ENCODE measurements around the gene GPR107. TPM values are rescaled to one million over a fixed set of nuclear protein-coding genes. Genes with fewer than 3 reads are reported as not detected.

GPR107 gene
- total RNA-seq, 4 donors from 2014 or later, result 28.1 to 34.5 (median 32.9) TPM

GRCh38 chr9:130069048-130069447 lies 15.3 kb downstream of the GPR107 start:
- no peak for TF ChIP-seq CTCF (IDR thresholded peaks at IDR 0.05)
- TF ChIP-seq POLR2A (IDR thresholded peaks at IDR 0.05), result no peak
- no peak for DNase-seq (ENCODE audit: low spot score in 2 of 2)
- H3K4me3 ChIP-seq (ENCODE audit: low read depth, poor library complexity, severe bottlenecking), result no peak overlapping the region
- intact Hi-C loops (cut with DNase I; ENCODE audit: low total_unique reads), result no loop called here
- WGBS, 2 donors, result 78 to 79% methylated on average over 1 of the region's 1 CpG

GRCh38 chr9:130072515-130073235 lies 19.0 kb downstream of the GPR107 start:
- 74 to 76% methylated on average over 9 of the region's 9 CpGs for WGBS, 2 donors
- intact Hi-C loops (cut with DNase I; ENCODE audit: low total_unique reads), result no loop called here

GRCh38 chr9:130073373-130073772 lies 19.7 kb downstream of the GPR107 start:
- intact Hi-C loops (cut with DNase I; ENCODE audit: low total_unique reads), result no loop called here
- 46 to 62% methylated on average over 2 of the region's 2 CpGs for WGBS, 2 donors
- TF ChIP-seq CTCF (IDR thresholded peaks at IDR 0.05), result no peak
- TF ChIP-seq POLR2A (IDR thresholded peaks at IDR 0.05), result no peak
- no peak overlapping the region for H3K4me3 ChIP-seq (ENCODE audit: low read depth, poor library complexity, severe bottlenecking)
- no peak for DNase-seq (ENCODE audit: low spot score in 2 of 2)

More at GRCh38 chr9:130072515-130073235, 19.0 kb downstream of the GPR107 start:
- TF ChIP-seq CTCF (IDR thresholded peaks at IDR 0.05) (no peak), POLR2A (IDR thresholded peaks at IDR 0.05) (no peak)
- no peak overlapping the region for H3K4me3 ChIP-seq (ENCODE audit: low read depth, poor library complexity, severe bottlenecking)
- no peak for DNase-seq (ENCODE audit: low spot score in 2 of 2)

GRCh38 chr9:130078547-130078946 lies 24.8 kb downstream of the GPR107 start:
- no peak overlapping the region for H3K4me3 ChIP-seq (ENCODE audit: low read depth, poor library complexity, severe bottlenecking)
- DNase-seq (ENCODE audit: low spot score in 2 of 2), result no peak
- no peak for TF ChIP-seq POLR2A (IDR thresholded peaks at IDR 0.05)
- intact Hi-C loops (cut with DNase I; ENCODE audit: low total_unique reads), result no loop called here
- WGBS, 2 donors, result 64 to 84% methylated on average over 3 of the region's 3 CpGs

GRCh38 chr9:130084337-130084736 lies 30.6 kb downstream of the GPR107 start:
- no peak for DNase-seq (ENCODE audit: low spot score in 2 of 2)
- TF ChIP-seq CTCF (IDR thresholded peaks at IDR 0.05), result no peak
- TF ChIP-seq POLR2A (IDR thresholded peaks at IDR 0.05), result no peak
- intact Hi-C loops (cut with DNase I; ENCODE audit: low total_unique reads), result no loop called here
- no peak overlapping the region for H3K4me3 ChIP-seq (ENCODE audit: low read depth, poor library complexity, severe bottlenecking)
- WGBS, 2 donors, result 96 to 99% methylated on average over 7 of the region's 7 CpGs

GRCh38 chr9:130088051-130088450 lies 34.3 kb downstream of the GPR107 start:
- WGBS, 2 donors, result 85 to 87% methylated on average over 6 of the region's 6 CpGs
- intact Hi-C loops (cut with DNase I; ENCODE audit: low total_unique reads), result no loop called here
- no peak for DNase-seq (ENCODE audit: low spot score in 2 of 2)
- no peak overlapping the region for H3K4me3 ChIP-seq (ENCODE audit: low read depth, poor library complexity, severe bottlenecking)
- TF ChIP-seq POLR2A (IDR thresholded peaks at IDR 0.05) (no peak), CTCF (IDR thresholded peaks at IDR 0.05) (no peak)

Measured in lower leg skin (tissue), 4 donors.